Panc1 (cell line): ENCODE measurements around the gene OPN5. TPM values are rescaled to one million over a fixed set of nuclear protein-coding genes. Genes with fewer than 3 reads are reported as not detected.

Source experiments
- ATAC-seq: fragments of 200-7000 bp; cut with Tn5 transposase; 2 replicates; pipeline ENCODE4 v1.9.1; 2020; ENCODE audit warnings: mild to moderate bottlenecking, moderate library complexity
- Bru-seq: library from RNA; stranded (reverse); fragments of 400-500 nt; gene quantifications from one replicate; lab custom pipeline; 2021; lab: Mats Ljungman, UMichigan
- BruChase-seq, 2 experiments: library from RNA; stranded (reverse); fragments of 400-500 nt; gene quantifications; one replicate each; lab custom pipeline; 2021; lab: Mats Ljungman, UMichigan
- BruUV-seq: library from RNA; stranded (reverse); fragments of 400-500 nt; replicated peaks from 2 replicates; lab custom pipeline; 2021; lab: Mats Ljungman, UMichigan
- CTCF ChIA-PET: fragments of 300-600 bp; sonication (Branson Sonifier 250); formaldehyde crosslinking; loops from one replicate; lab custom pipeline; 2022; ENCODE audit warnings: antibody characterized with exemption; lab: Charles Lee
- POLR2A ChIA-PET: fragments of 300-600 bp; sonication (Branson Sonifier 250); formaldehyde crosslinking; loops from one replicate; lab custom pipeline; 2022; ENCODE audit warnings: antibody characterized with exemption; lab: Charles Lee
- DNase-seq: peaks from one replicate; pipeline ENCODE4 v3.0.0-alpha.2; 2010; ENCODE audit warnings: low read depth, low spot score
- H3K27ac ChIP-seq: 2 replicates; pipeline ENCODE4 v1.5.1; 2011; ENCODE audit warnings: mild to moderate bottlenecking, low read length, inconsistent platforms
- H3K27me3 ChIP-seq: fragments of 200-500 bp; sonication (Bioruptor generic); 2 replicates; pipeline ENCODE4 v1.6.0; 2014; ENCODE audit warnings: low read length, inconsistent platforms; ENCODE audit not compliant: control insufficient read depth, insufficient read depth
- H3K36me3 ChIP-seq: fragments of 200-500 bp; sonication (Bioruptor generic); 2 replicates; pipeline ENCODE4 v1.5.1; 2014; ENCODE audit warnings: inconsistent platforms, mild to moderate bottlenecking, low read length, moderate library complexity; ENCODE audit not compliant: control insufficient read depth, insufficient read depth
- H3K4me1 ChIP-seq: 2 replicates; pipeline ENCODE4 v1.5.1; 2011; ENCODE audit warnings: inconsistent platforms, mild to moderate bottlenecking, low read length, moderate library complexity; ENCODE audit not compliant: control insufficient read depth, insufficient read depth
- H3K4me3 ChIP-seq, 2 experiments: 2 replicates each; pipeline ENCODE4 v1.5.1; 2011 to 2012; ENCODE audit warnings: low read depth in 2 of 2, low read length in 2 of 2, mild to moderate bottlenecking in 2 of 2, inconsistent platforms in 1 of 2, moderate library complexity in 1 of 2
- H3K9me3 ChIP-seq: fragments of 200-500 bp; sonication (Bioruptor generic); 2 replicates; pipeline ENCODE4 v1.5.1; 2014; ENCODE audit warnings: low read depth, mild to moderate bottlenecking, inconsistent platforms, low read length, moderate library complexity; ENCODE audit not compliant: control insufficient read depth, insufficient read depth
- POLR2AphosphoS5 ChIP-seq: IDR thresholded peaks from 2 replicates; pipeline ENCODE4 v1.6.1; 2012; ENCODE audit warnings: mild to moderate bottlenecking, low read depth, low read length, moderate library complexity
- SIN3A ChIP-seq: IDR thresholded peaks from 2 replicates; pipeline ENCODE4 v1.6.1; 2012; ENCODE audit warnings: low read depth, mild to moderate bottlenecking, low read length, moderate library complexity, borderline replicate concordance; ENCODE audit not compliant: insufficient read depth
- TCF7L2 ChIP-seq: IDR thresholded peaks from 2 replicates; pipeline ENCODE4 v1.6.1; 2011; ENCODE audit warnings: mild to moderate bottlenecking, low read depth, low read length, inconsistent platforms
- in situ Hi-C: cut with HindIII; loops from 2 replicates; pipeline ENCODE4 v1.10.0; 2016; ENCODE audit warnings: low sequenced_read_pairs, low pct_unique_long_range_greater_than_20kb
- intact Hi-C: fragments of 100-400 bp; cut with micrococcal nuclease; formaldehyde crosslinking; loops from one replicate; pipeline ENCODE4 v1.10.0; 2022; ENCODE audit not compliant: unreplicated experiment
- long read RNA-seq: library from polyadenylated mRNA; unstranded; transcript quantifications from one replicate; pipeline ENCODE4 v2.0.0, GENCODE V29; 2021; ENCODE audit not compliant: unreplicated experiment
- polyA plus RNA-seq: library from polyadenylated mRNA; unstranded; fragments of >200 nt; gene quantifications from one replicate; pipeline ENCODE4 v1.2.1, GENCODE V29; 2012; ENCODE audit warnings: missing spikeins; ENCODE audit not compliant: insufficient read length
- total RNA-seq: library from RNA; stranded (reverse); gene quantifications from one replicate; pipeline ENCODE4 v1.2.1, GENCODE V29; 2021; ENCODE audit not compliant: unreplicated experiment
- TF ChIP-seq, protein P1 (sequence below): fragments of 450-650 bp; IDR thresholded peaks from 2 replicates; pipeline ENCODE4 v1.5.1; 2017; ENCODE audit warnings: mild to moderate bottlenecking

The OPN5 gene, protein sequence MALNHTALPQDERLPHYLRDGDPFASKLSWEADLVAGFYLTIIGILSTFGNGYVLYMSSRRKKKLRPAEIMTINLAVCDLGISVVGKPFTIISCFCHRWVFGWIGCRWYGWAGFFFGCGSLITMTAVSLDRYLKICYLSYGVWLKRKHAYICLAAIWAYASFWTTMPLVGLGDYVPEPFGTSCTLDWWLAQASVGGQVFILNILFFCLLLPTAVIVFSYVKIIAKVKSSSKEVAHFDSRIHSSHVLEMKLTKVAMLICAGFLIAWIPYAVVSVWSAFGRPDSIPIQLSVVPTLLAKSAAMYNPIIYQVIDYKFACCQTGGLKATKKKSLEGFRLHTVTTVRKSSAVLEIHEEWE
- not detected for total RNA-seq
- polyA plus RNA-seq: not detected
- Bru-seq, nascent RNA: percentile 2 among the genes with signal in this experiment
- BruChase-seq, experiment 1, labeled RNA remaining after a 2-hour chase: percentile 9 among the genes with signal in this experiment
- BruChase-seq, experiment 2, labeled RNA remaining after a 6-hour chase: percentile 6 among the genes with signal in this experiment
- long read RNA-seq: 0 reads

DNA sequence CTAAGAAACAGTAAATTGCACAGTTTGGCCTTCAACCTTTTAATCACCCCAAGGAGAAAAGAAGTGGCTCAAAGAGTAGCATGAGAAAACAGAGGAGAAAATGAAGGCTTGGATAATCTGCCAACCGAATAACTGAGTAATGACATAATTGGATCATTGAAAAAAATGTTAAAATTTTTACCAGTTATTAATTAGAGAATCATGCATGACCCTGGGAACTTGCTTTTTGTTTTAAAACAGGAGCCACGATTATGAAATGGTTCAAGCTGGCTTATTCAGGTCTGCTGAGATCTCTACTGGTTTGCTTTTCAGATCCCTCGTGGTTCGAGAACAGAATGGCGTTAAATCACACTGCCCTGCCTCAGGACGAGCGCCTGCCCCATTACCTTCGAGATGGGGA, at the start of gene OPN5:
OPN5 (plus strand) TSS at position 301 of the 400 bp plus-strand sequence; CDS start at position 336, 35 bp downstream.
- POLR2A ChIA-PET: no interaction called here
- Histone ChIP-seq H3K27ac (no peak within 1 kb of the TSS), H3K36me3 (no peaks in the 10 kb centered on the region), H3K4me3 (no peak within 1 kb of the TSS), H3K4me1 (peaks cover 8% of the 10 kb centered on the region; the same call in 1 of the 2 replicates), H3K27me3 (peaks cover 4% of the 10 kb centered on the region), H3K9me3 (no peaks in the 10 kb centered on the region)
- BruUV-seq: no TSS peak
- ATAC-seq (no peak), DNase-seq (no peak)
- intact Hi-C loops: loop anchor here (2.0 kb wide), 1 partner anchor 367 kb away; no protein-coding TSS in a partner anchor
- TF ChIP-seq POLR2AphosphoS5 (no peak), SIN3A (no peak), TCF7L2 (no peak)
- TF ChIP-seq, protein P1, sequence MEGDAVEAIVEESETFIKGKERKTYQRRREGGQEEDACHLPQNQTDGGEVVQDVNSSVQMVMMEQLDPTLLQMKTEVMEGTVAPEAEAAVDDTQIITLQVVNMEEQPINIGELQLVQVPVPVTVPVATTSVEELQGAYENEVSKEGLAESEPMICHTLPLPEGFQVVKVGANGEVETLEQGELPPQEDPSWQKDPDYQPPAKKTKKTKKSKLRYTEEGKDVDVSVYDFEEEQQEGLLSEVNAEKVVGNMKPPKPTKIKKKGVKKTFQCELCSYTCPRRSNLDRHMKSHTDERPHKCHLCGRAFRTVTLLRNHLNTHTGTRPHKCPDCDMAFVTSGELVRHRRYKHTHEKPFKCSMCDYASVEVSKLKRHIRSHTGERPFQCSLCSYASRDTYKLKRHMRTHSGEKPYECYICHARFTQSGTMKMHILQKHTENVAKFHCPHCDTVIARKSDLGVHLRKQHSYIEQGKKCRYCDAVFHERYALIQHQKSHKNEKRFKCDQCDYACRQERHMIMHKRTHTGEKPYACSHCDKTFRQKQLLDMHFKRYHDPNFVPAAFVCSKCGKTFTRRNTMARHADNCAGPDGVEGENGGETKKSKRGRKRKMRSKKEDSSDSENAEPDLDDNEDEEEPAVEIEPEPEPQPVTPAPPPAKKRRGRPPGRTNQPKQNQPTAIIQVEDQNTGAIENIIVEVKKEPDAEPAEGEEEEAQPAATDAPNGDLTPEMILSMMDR: no peak
- CTCF ChIA-PET: interaction anchor here (0.6 kb wide), 1 partner anchor 8 kb away, joined by 5 read pairs; no protein-coding TSS in a partner anchor
- in situ Hi-C loops: no loop called here

DNA sequence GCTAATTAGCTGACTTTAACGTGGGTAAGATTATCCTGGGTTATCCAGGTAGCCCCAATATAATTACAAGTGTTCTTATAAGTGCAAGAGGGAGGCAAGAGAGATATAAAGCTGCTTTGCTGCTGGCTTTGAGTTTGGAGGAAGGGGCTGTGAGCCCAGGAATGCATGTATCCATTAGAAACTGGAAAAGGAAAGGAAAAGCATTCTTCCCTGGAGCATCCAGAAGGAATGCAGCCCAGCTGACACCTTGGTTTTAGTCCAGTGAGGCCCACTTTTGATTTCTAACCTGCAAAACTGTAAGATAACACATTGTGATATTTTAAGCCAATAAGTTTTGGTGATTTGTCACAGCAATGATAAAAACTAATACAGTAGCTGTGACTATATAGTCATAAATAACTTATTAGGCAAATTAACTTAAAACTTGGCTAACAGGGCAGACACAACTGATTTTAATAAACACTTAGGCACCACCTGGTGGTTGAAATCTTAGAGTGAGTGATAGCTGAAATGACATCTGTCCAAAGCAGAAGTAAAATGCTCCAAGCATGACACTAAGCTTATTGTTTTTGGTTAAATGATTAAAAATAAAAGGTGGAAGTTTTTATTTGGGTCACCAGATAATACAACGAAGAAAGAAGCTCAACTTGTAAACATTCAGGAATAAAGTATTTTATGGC, 47.8 kb upstream of the OPN5 start:
- H3K4me3 ChIP-seq: no peak overlapping the region
- ChIA-PET POLR2A (no interaction called here), CTCF (interaction anchor here (1.2 kb wide), 1 partner anchor 103 kb away, joined by 6 read pairs; no protein-coding TSS in a partner anchor)
- TF ChIP-seq, protein P1: peak; percentile 30; the same call in 1 of the 2 replicates
- no peak for TF ChIP-seq SIN3A
- ATAC-seq (peak; percentile 65; the same call in 1 of the 2 replicates), DNase-seq (no peak)
- no peaks in the 10 kb centered on the region for H3K9me3 ChIP-seq
- H3K27me3 ChIP-seq: no peaks in the 10 kb centered on the region
- BruUV-seq: no TSS peak
- H3K27ac ChIP-seq: no peak overlapping the region
- H3K4me1 ChIP-seq: no peaks in the 10 kb centered on the region
- intact Hi-C loops (loop anchor here (2.0 to 10.0 kb wide), 2 partner anchors 103 to 319 kb away; no protein-coding TSS in a partner anchor), in situ Hi-C loops (no loop called here)
- no peaks in the 10 kb centered on the region for H3K36me3 ChIP-seq
